Neutrophil (primary cell): ENCODE measurements around the gene BGN.

ENCODE experiments used
- H3K27ac ChIP-seq: fragments of 200-600 bp; sonication (generic); 2 replicates; pipeline ENCODE4 v1.5.1; 2016; ENCODE audit warnings: mild to moderate bottlenecking, moderate library complexity
- H3K27me3 ChIP-seq: fragments of 200-600 bp; sonication (generic); 2 replicates; pipeline ENCODE4 v1.6.0; 2016; ENCODE audit warnings: mild to moderate bottlenecking
- H3K36me3 ChIP-seq: fragments of 200-600 bp; sonication (generic); 2 replicates; pipeline ENCODE4 v1.5.1; 2017
- H3K4me1 ChIP-seq, 2 experiments: fragments of 200-600 bp in 1 of 2; sonication (generic) in 1 of 2; 1 replicate in 1 of 2; 2 replicates in 1 of 2; pipeline versions ENCODE4 v1.5.1 to v1.6.1; 2013 to 2016; ENCODE audit warnings: low read depth in 1 of 2, low read length in 1 of 2, mild to moderate bottlenecking in 1 of 2, moderate library complexity in 1 of 2; ENCODE audit not compliant: control insufficient read depth in 1 of 2, insufficient read depth in 1 of 2
- H3K4me3 ChIP-seq, 2 experiments: fragments of 200-600 bp in 1 of 2; sonication (generic) in 1 of 2; 1 replicate in 1 of 2; 2 replicates in 1 of 2; pipeline ENCODE4 v1.5.1; 2013 to 2016; ENCODE audit warnings: low read depth in 1 of 2, low read length in 1 of 2, mild to moderate bottlenecking in 1 of 2, moderate library complexity in 1 of 2
- H3K9me3 ChIP-seq: fragments of 200-600 bp; sonication (generic); 2 replicates; pipeline ENCODE4 v1.5.1; 2016
- TF ChIP-seq, protein P1 (sequence below): fragments of 200-600 bp; sonication (generic); IDR thresholded peaks from 2 replicates; pipeline ENCODE4 v1.5.1; 2016; ENCODE audit warnings: antibody characterized with exemption

The BGN gene

DNA sequence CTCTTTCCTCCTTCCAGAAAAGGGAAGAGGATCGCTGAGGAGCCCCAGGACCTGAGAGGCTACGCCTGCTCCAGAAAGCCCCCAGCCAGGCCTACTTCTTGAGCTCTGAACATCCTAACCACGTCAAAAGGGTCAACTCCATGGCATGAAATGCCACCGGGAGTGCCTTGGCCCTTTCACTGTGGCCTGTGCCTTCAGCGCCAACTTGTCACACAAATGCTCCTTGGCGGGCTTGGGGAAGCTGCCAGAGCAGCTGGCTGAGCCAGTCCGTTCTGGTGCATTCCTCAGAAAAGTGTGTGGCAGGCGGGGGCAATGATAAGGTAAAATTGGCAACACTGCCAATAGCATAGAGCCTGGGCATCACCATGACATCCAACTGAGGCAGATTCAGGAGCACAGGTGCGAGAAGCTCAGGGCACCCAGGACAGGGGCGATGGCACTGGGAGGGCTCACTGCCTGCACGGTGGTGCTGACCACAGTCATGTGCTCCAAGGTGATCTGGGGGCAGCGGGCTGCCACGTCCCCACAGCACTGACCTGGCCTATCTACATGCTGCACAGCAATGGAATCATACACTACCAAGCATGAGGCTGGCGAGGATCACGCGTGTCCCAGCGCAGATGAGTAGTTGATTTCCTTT is 36.8 kb upstream of the BGN start:
- Histone ChIP-seq H3K36me3 (peaks cover 21% of the 10 kb centered on the region), H3K4me1 (no peaks in the 10 kb centered on the region), H3K27me3 (no peaks in the 10 kb centered on the region), H3K4me3 (no peak overlapping the region), H3K9me3 (no peaks in the 10 kb centered on the region), H3K27ac (no peak overlapping the region)
- TF ChIP-seq, protein P1, sequence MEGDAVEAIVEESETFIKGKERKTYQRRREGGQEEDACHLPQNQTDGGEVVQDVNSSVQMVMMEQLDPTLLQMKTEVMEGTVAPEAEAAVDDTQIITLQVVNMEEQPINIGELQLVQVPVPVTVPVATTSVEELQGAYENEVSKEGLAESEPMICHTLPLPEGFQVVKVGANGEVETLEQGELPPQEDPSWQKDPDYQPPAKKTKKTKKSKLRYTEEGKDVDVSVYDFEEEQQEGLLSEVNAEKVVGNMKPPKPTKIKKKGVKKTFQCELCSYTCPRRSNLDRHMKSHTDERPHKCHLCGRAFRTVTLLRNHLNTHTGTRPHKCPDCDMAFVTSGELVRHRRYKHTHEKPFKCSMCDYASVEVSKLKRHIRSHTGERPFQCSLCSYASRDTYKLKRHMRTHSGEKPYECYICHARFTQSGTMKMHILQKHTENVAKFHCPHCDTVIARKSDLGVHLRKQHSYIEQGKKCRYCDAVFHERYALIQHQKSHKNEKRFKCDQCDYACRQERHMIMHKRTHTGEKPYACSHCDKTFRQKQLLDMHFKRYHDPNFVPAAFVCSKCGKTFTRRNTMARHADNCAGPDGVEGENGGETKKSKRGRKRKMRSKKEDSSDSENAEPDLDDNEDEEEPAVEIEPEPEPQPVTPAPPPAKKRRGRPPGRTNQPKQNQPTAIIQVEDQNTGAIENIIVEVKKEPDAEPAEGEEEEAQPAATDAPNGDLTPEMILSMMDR = no peak

DNA sequence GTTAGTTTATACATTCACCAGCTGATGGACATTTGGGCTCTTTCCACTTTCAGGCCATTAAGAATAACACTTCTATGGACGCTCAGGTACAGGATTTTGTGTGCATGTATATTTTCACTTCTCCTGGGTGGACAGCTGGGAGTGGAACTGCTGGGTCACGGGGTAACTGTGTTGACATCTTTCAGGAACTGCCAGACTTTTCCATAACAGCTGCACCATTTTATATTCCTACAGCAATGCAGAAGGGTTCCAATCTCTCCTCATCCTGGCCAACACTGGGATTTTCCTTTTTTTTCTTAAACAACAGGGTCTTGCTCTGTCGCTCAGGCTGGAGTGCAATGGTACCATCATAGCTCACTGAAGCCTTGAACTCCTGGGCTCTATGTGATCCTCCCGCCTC is 36.3 kb upstream of the BGN start:
- Histone ChIP-seq H3K27me3 (no peaks in the 10 kb centered on the region), H3K4me3 (no peak overlapping the region), H3K4me1 (no peaks in the 10 kb centered on the region), H3K36me3 (peaks cover 21% of the 10 kb centered on the region), H3K9me3 (no peaks in the 10 kb centered on the region), H3K27ac (no peak overlapping the region)
- TF ChIP-seq, protein P1 = no peak

DNA sequence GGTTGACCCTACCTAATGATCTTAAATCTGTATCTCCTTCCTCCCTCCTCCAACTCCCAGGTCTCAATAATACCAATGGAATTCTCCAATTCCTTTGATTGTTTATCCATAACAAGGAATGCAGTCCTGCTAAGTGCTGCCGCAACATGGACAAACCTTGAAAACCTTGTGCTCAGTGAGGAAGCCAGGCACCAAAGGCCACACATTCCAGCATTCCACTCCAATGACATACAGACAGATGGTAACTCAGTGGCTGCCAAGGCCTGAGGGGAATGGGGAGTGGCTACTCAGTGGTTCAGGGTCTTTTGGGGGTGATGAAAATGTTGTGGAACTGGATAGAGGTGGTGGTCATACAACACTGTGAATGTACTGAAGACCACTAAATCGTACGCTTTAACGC is 34.8 kb upstream of the BGN start:
- Histone ChIP-seq H3K27ac (no peak overlapping the region), H3K4me1 (no peaks in the 10 kb centered on the region), H3K9me3 (no peaks in the 10 kb centered on the region), H3K36me3 (peaks cover 12% of the 10 kb centered on the region), H3K27me3 (no peaks in the 10 kb centered on the region), H3K4me3 (no peak overlapping the region)
- TF ChIP-seq, protein P1 = no peak

DNA sequence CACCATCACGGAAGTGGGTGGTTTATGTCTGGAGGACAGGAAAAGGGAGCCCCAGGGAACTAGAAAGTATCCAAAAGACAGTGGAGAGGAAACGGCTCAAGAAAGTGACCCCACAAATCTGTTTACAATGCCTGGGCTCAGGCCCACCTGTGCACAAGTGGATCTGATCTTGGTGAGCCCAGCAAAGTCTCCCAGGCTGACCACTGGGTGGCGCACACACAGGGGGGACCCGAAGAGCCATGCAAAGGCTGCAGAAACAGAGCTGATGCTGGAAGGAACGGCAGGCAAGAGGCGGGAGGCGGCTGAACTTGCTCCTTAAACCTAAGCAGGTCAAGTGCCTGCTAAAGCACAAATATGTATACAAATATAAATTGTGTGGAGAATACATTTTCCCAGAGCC is 34.0 kb upstream of the BGN start:
- Histone ChIP-seq H3K36me3 (peaks cover 5% of the 10 kb centered on the region), H3K4me3 (no peak overlapping the region), H3K27me3 (no peaks in the 10 kb centered on the region), H3K9me3 (no peaks in the 10 kb centered on the region), H3K27ac (no peak overlapping the region), H3K4me1 (no peaks in the 10 kb centered on the region)
- TF ChIP-seq, protein P1 = no peak

DNA sequence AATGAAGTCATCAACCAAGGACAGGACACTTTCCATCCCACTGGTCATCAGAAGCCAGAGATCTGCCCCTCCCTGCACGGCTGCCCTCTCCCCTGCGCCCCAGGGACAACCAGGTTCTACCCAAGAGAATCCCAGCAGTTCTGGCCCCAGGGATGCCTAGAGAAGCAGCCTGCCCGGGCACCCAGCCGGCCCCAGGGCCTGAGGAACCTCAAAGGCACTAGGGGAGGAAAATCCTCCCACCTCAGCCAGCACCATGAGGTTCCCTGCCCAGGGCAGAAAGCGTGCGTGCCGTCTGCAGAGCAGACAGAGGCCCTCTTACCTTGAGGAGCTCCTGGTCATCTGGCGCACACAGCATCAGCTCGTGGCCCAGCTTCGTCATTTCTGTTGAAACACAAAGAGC is 32.5 kb upstream of the BGN start:
- Histone ChIP-seq H3K4me3 (no peak overlapping the region), H3K27me3 (no peaks in the 10 kb centered on the region), H3K4me1 (no peaks in the 10 kb centered on the region), H3K9me3 (no peaks in the 10 kb centered on the region), H3K36me3 (no peaks in the 10 kb centered on the region), H3K27ac (no peak overlapping the region)
- TF ChIP-seq, protein P1 = no peak
